ENCODE results near the gene TICAM1.
"Not testable (repeated sequence)": the region's sequence is repeated elsewhere in the genome, so short reads cannot be mapped to it uniquely, and the experiment has no call there.

Gene TICAM1

GRCh38 chr19:4831304-4831978 lies at the start of gene TICAM1:
TICAM1 (minus strand) TSS chr19:4831712; CDS start chr19:4818377, 13,335 bp downstream.
- no peak for DNase-seq

- DNase-seq = no peak
Measured at GRCh38 chr19:4879041-4879440, 47.5 kb upstream of the TICAM1 start.

DNA sequence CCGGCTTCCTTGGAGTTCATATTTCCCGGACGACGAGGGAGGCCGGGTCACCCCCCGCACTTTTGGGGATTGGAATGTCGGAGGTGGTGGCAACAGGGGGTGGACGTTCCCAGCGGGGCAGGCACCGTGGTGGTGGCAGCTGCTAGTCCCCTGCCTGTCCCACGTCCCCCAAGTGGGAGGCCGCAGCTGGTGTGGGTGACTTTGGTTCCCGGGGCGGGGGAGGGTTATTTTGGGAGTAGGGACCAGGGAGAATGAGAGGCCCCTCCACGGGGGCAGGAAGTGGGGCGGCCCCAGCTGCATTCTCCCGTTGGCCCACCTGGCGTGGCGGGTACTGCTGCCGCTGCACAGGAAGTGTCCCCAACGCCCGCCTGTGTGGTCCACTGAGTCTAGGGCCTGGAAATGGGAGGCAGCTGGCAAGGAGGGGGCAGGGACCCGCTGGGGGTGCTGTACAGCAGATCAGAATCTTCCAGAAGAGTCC lies 47.0 kb upstream of the TICAM1 start:
- peak in 1 of 2 experiments; percentile 45 for DNase-seq

DNA sequence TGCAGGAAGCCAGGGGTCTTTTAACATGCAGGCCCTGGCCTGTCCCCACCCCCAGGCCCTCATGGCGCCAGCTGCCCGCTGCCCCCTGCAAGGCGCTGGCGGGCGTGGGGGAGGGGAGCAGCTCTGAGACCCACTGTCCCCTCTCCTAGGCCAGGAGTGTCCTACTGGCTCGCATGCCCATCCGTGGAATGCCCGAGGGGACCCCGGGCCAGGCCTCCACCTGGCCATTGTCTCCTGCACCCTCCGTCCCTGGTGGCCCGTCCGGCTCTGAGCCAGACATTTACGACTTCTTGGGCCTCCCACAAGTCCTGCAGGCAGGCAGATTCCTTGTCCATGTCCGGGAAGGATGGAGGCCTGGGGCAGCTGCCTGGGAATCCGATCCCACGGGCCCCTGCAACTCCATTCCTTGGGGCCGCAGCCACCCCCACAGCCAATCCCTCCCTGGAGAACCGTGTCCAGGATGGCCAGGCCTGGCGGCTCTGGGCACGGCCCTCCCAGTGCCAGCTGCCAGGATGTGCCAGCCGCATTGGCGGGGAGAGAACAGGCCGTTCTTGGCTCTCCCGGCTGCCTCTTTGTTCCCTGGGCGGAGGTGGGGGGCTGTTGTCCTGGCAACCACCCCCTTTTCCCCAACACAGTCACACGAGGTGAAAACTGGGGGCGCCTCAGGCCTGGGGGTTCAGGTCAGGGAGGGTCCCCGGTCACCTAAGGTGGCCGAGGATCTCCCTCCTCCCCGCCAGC lies 46.4 kb upstream of the TICAM1 start:
- DNase-seq = no peak

- no peak for DNase-seq
Measured at GRCh38 chr19:4873930-4874329, 42.4 kb upstream of the TICAM1 start.

- DNase-seq = no peak
Measured at GRCh38 chr19:4871711-4872110, 40.2 kb upstream of the TICAM1 start.

DNA sequence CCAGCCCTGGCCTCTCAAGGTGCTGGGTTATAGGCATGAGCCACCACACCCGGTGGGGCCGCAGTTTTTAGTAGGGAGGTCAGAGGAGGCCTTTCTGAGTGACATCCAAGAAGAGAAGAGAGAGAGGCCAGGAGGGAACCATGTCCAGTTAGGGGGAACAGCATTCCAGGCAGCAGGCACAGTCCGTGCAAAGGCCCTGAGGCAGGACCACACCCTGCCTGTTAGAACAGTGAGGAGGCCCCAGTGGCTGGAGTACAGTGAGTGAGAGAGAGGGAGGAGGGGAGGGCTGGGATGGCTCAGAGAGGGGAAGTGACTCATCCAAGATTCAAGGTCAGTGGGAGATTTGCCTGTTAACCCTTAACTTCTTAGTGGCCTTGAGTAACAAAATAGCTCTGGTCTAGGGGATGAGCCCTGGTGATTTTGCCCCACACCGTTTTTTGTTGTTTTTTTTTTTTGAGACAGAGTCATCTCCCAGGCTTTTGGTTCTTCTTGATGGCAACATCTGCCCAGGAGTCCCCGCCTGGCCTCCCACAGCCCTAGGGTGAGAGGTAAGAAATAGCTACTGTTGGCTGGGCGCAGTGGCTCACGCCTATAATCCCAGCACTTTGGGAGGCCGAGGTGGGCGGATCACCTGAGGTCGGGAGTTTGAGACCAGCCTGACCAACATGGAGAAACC lies 38.7 kb upstream of the TICAM1 start:
- DNase-seq = no peak

- DNase-seq = no peak
Measured at GRCh38 chr19:4868286-4868834, 36.8 kb upstream of the TICAM1 start.

DNA sequence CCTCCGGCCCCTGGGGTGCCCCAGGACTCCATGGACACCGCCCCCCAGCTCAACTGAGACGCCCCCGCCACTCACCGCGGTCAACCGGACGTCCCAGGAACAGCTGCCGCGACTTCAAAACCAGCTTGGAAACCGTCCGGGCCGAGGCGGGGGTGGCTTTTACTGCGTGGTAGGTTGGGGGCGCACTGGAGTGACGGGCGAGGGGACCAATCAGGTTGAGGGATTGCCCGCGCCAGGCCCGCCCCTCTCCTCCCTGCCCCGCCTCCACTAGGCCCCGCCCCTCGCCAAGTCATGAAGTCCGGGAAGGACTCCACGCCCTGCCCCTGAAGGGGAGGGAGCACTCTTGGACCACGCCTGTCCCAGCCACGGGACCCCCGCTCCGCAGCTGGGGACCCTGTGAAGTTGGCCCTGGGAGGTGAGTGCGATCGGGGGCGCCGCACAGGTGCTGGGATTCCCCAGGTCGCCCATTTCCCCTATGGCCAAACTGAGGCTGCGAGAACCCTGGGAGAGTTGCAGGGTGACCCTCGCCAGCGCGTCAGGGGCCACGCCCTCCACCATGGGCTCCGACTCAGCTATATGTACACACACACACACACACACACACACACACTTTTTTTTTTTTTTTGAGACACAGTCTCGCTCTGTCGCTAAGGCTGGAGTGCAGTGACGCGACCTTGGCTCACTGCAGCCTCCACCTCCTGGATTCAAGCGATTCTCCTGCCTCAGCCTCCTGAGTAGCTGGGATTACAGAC lies 36.2 kb upstream of the TICAM1 start, which contains the start of gene PLIN3:
TSS of gene PLIN3 (minus strand) at position 134 of the 752 bp plus-strand sequence. CDS start 6,273 bp downstream, outside the sequence.
- peak; percentile 14 to 65 for DNase-seq

GRCh38 chr19:4866595-4867424 lies 35.3 kb upstream of the TICAM1 start:
- DNase-seq = no peak

GRCh38 chr19:4861147-4861546 lies 29.6 kb upstream of the TICAM1 start:
- DNase-seq = no peak

- DNase-seq = no peak
Measured at GRCh38 chr19:4859697-4860096, 28.2 kb upstream of the TICAM1 start.

- DNase-seq = not testable (repeated sequence)
Measured at GRCh38 chr19:4856468-4856867, 25.0 kb upstream of the TICAM1 start.

GRCh38 chr19:4853506-4853905 lies 22.0 kb upstream of the TICAM1 start:
- not testable (repeated sequence) for DNase-seq

DNA sequence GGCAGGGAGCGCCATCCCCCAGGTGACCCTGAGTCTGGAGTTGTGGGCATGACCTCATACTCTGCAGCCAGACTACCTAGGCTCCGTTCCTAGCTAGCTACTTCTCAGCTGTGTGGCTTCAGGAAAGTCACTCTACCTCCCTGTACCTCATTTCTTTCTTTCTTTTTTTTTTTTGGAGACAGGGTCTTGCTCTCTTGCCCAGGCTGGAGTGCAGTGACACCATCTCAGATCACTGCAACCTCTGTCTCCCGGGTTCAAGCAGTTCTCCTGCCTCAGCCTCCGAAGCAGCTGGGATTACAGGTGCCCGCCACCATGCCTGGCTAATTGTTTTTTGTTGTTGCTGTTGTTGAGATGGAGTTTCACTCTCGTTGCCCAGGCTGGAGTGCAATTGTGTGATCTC lies 21.0 kb upstream of the TICAM1 start:
- no peak for DNase-seq

DNA sequence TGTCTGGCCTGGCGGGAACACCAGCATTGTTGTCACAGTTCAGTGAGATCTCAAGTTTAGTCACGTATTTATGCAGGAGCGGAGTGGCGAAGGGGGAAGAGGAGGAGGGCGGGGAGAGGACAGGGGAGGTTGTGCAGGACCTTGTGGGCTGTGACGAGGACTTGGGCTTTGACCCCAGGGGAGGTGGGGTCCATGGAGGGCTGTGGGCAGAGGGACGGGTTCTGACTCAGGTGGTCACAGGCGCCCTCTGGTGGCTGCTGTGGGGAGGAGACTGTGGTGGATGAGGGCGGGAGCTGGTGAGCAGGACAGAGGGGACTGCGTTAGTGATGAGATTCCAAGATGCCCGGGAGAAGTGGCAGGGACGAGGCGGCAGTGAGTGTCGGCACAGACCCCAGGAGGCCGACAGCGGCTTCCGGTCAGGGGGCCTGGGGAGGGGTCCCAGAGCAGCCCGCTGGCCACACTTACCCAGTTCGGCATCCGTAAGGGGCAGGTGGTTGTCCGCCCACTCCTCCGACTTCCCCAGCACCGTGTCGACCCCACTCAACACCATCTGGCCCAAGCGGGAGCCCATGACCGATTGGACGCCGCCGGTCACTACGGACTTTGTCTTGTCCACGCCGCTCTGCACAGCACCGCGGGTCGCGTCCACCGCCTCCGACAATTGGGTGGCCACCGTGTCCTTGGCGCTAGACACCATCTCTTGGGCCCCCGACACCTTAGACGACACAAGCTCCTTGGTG lies 20.2 kb upstream of the TICAM1 start:
- peak in 1 of 2 experiments; percentile 35 for DNase-seq

DNA sequence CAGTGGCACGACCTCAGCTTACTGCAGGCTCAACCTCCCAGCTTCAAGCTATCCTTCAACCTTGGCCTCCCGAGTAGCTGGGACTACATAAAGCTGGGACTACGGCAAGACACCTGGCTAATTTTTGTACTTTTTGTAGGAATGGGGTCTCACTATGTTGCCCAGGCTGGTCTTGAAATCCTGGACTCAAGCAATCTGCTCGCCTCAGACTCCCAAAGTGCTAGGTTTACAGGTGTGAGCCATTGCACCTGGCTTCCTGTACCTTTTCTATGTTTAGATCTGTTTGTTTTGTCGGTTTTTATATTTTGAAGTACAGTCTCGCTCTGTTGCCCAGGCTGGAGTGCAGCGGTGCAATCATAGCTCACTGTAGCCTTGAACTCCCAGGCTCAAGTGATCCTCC lies 17.5 kb upstream of the TICAM1 start:
- DNase-seq = no peak

DNA sequence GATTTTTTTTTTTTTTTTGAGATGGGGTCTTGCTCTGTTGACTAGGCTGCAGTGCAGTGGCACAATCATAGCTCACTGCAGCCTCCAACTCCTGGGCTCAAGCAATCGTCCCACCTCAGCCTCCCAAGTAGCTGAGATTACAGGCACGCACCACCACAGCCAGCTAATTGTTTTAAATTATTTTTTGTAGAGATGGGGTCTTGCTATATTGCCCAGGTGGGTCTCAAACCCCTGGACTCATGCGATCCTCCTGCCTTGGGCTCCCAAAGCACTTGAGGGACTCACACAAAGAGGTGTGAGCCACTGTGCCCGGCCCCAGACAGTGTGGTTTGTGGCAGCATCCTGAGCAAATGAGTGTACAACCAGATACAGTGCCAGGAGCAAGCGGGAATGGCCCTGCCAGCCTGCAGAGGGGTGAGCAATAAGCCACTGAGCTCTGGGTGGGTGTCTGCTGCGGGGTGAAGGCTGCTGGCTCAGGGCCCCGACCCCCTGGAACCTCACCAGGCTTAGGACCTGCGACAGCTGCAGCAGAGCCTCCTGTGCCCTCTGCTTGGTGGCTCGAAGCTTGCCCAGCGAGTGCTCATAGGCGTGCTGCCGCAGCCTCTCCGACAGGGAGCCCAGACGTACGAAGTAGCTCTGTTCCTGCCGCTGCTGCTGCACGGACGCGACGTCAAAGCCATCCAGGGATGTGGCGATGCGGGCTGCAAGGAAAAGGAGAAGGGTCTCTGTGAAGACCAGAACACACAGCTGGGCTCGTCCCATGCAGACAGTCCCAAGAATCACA lies 15.9 kb upstream of the TICAM1 start:
- no peak for DNase-seq

DNA sequence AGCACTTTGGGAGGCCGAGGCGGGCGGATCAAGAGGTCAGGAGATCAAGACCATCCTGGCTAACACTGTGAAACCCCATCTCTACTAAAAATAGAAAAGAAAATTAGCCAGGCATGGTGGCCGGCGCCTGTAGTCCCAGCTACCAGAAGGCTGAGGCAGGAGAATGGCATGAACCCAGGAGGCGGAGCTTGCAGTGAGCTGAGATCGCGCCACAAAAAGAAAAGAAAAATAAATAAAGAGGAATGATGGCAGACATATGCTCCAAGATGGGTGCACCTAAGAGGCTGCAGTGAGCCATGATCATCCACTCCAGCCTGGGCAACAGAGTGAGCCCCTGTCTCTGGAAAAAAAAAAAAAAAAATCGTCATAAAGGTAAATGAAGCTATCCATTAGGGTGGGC lies 14.5 kb upstream of the TICAM1 start:
- DNase-seq = not testable (repeated sequence)

Measured in SHP77 (cell line).